ENCODE data around the gene BRWD1.
A peak's percentile ranks its signal among the peaks of the same experiment; 100 is the strongest.

Gene BRWD1

GRCh38 chr21:39326607-39327307 lies 13.3 kb upstream of the BRWD1 start:
- no peak for DNase-seq

DNA sequence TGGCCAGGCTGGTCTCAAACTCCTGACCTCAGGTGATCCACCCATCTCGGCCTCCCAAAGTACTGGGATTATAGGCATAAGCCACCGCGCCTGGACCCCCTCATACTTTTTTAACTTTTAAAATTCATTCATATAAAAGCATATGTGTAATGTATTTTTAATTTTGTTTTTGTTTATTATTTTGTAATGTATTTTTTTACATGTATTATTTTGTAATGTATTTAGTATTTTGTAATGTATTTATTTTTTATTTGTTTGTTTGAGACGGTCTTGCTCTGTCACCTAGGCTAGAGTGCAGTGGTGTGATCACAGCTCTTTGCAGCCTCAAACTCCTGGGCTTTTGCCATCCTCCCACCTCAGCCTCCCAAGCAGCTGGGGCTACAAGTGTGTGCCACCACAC lies 12.0 kb upstream of the BRWD1 start:
- no peak for DNase-seq

DNA sequence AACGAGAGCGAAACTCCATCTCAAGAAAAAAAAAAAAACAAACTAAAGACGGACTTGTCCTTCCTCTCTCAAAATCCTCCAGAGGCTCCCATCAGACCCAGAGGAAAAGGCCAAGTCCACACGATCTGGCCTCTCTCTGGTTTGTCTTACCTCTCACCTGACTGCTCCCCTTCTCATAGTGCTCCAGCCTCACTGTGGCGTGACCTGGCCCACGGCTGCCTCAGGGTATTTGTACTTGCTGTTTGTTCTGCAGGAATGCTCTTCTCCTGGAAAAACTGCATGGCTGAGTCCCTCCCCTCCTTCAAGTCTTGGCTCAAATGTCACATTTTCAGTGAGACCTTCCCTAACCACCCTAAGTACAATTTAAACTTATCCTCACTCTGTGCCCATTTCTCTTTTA lies 8.0 kb upstream of the BRWD1 start:
- DNase-seq = no peak

DNA sequence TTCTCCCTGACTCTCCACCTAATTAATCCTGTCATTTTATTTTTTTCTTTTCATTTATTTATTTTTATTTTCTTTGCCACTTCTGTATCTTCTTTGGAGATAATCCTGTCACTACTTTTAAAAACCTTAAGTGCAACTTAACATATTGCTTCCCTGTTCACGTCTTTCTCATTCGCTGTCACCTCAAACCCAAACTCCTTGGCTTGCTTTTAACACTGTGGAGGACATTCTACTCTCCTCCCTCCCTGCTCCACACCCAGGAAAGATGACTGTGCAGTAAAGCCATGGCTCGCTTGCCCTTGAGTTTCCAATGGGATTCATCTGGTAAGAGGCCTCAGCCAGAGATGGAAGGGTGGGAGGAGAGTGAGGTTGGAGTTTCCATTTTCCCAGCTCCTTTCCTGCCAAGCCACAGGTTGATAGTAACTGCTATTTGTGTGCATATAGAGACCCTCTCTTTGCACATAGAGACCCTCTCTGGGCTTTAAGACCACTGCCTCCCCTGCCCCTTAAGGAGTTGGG lies 6.4 kb upstream of the BRWD1 start:
- no peak for DNase-seq

DNA sequence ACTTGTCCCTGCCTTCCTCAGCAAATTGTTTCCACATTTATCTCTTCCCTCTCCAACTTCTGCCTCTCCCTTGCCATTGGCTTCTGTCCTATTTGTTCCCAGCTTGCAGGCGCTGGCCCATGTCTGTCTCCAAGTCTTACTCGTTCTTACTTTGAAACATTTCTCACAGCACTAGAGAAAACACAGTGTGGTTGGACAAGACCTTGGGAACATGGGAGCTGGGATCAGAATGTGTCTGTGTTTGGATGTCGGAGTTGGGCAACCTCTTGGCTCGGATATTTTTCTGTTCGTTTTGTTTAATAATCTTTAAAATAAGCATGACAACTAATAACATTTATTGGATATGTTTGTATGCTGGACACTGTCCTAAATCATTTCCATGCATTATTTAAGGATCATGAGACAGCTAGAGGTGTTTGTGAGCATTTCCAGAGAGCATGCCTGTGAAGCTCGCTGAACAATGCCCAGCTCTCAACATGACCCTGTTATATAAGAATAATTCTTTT lies 5.9 kb upstream of the BRWD1 start:
- no peak for DNase-seq

DNA sequence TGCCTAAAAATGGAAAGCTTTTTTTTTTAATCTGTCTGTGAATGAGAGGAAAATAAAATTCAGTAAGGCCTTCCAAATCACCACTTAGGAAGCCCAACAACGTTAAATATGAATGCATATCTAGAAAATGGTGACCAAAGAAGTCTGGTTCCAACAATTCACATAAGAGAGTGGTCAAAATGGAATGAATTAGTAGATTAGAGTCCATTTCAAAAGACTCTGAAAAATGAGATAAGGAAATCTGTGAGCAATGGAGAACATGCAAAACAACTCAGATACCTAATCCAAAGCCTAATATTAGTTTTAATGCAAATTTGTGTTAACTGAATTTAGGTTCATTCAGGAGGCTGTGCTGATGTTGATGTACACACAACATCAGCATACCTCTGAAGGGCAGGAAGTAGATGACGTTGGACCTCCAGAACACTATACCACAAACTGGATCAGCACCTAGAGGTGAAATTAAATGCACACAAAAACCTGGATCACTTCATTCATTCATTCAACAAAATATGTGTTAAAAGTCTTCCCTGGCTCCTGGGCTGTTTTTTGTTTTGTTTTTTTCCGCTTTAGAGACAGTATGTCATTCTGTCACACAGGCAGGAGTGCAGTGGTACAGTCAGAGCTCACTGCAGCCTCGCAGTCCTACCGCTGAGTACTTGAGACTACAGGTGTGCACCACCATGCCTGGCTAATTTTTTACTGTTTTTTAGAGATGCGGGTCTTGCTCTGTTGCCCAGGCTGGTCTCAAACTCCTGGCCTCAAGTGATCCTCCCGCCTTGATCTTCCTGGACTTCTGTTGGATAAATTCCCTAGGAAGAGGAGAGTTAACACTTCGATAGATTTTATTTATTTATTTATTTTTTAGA lies 4.9 kb upstream of the BRWD1 start:
- DNase-seq = no peak

DNA sequence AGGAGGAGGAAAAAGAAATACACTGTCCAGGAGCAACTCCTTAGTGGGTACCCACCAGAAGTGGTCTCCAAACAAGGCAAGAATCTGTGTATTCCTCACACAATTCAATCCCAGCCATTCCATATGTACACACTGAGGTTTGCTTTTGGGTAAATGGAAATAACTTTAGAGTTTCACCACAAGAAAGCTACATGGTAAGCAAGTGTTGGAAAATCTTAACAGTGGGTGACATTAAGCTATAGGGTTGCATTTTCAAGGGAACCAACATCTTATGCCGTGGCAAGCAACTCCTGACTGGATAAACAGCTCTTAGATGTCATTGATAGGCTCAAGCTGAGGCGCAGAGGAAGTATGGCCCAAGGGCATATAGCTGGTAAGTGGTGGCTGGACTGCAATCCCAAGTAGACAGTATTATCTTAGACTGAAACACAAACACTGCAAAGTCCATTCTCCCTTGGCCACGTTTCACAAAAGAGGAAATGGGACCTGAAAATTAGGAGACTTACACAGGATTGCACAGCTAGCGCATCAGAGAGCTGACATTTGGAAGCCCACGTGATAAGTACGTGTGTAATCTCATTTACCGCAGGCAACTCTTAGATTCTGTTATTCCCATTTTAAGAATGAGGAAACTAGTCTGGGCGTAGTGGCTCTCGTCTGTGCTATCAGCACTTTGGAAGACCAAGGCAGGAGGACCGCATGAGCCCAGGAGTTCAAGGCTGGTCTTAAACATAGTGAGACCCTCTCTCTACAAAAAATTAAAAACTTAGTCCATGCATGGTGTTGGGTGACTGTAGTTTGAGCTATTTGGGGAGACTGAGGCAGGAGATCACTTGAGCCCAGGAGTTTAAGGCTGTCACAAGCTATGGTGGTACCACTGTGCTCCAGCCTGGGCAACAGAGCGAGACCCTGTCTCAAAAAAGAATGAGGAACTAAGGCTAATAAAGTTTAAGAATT lies 4.0 kb upstream of the BRWD1 start:
- DNase-seq = no peak

GRCh38 chr21:39316729-39317128 lies 3.3 kb upstream of the BRWD1 start:
- DNase-seq = no peak

DNA sequence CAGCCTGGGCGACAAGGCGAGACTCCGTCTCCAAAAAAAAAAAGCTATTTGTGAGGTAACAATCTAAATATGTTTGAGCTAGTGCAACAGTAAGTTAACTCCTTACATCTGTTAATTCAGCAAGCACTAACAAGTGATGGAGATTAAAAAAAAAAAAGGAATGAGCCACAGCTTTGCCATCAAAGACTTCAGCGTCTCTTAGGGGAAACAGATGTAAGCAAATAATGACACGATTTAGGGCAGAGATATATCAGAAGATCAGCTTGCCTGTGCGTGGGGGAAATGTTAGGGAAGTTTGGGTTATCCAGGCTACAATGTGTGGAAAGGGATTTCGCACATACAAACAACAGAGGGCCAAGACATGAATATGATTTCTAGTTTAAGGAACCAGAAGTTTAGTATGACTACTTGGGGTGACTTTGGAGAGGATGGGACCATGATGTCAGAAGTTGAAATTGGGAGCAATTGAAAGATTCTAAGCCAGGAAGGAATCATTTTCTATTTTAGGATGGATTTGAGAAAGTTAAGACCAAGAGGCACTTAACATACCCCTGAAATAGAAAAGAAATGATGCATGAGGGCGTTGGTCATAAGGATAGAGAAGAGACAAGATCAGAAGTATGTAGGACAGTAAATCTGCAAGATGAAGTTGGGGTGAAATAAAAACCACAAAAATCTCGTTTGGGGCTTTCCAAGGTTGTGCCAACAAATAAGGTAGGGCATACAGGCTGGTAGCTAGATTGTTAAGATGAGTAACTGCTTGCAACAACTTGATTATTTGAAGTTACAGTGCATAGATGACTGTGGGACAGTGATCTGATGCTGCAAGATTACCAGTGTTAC lies 2.4 kb upstream of the BRWD1 start:
- no peak for DNase-seq

DNA sequence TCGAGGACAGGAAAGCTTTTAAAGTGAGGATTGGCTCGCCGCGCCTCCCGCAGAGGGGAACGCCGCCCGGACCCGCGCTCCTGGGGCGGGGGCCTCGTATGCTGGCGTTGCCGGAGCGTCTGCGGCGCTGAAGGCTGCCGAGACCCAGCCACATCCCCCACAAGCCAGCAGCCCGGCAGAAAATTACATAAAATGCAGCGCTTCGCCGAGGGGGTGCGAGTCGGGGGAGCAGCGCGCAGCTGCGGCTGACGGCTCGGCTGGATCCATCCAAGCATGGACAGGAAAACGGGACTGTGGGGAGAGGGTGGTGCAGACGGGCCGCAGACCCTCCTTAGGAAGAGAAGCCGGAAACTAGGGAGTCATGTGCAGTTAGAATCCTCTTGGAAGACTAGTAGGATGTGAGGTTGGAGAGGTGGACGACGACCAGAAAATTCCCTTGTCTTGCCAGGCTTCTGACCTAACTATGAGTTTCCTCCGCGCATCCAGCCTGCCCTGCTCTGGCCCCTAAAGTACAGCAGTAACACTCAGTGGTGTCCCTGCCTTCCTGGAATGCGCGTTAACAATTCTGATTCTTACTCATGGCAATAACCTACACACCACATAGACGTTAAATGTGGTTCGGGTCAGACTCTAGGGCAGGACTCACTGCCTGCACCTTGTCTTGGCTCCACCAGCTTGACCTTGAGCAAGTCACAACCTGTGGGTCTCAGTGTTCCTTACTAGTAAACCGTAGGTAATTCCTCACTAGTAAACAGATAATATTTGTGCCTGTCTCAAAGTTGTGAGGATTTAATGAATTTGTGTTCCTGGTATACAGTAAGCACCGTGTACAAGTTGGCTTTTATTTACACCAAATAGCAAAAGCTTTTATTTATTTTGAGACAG lies 953 bp upstream of the BRWD1 start:
- DNase-seq = peak; percentile 66

- peak; percentile 37 for DNase-seq
These were observed 326 bp downstream of the BRWD1 start for GRCh38 chr21:39313042-39313570.

GRCh38 chr21:39312112-39313041 lies 1.1 kb downstream of the BRWD1 start:
- peak; percentile 98 for DNase-seq

GRCh38 chr21:39311164-39311563 lies 2.3 kb downstream of the BRWD1 start:
- no peak for DNase-seq

DNA sequence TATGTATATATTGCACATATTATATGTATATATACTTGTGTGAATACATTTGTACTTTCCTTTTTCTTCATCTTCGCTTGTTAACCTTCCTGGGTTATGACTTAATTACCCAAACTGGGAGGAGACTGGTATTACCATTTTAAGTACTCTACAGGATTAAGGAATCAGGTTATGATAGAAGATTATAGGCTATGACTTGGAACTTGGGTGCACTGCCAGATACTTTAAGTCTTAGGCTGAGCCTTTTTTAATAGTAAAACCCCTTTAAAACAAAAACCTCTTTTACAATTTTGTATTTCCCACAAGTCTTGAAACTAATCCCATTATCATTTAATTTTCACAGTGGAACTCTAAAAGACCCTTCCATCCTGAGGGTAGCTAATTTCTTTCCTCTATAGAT lies 6.0 kb downstream of the BRWD1 start:
- no peak for DNase-seq

GRCh38 chr21:39300587-39300986 lies 12.8 kb downstream of the BRWD1 start:
- DNase-seq = no peak

GRCh38 chr21:39296891-39297290 lies 16.5 kb downstream of the BRWD1 start:
- no peak for DNase-seq

DNA sequence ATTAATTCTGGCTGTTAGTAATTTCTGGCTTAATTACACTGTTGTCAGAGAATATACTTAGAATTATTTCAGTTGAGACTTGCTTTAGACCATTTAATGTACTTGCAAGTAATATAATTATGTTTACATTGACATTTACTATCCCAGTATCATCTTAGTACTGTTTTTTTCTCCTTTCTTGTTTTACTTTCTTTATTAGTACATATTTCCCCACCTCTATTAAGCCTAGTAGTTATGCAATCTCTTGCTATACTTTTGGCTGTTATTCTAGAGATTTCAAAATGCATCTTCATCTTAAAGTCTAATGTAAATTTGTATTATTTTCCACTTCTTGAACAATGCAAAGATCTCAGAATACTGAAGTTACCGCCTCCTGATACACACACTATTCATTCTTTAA lies 24.4 kb downstream of the BRWD1 start:
- no peak for DNase-seq

GRCh38 chr21:39282911-39283310 lies 30.5 kb downstream of the BRWD1 start:
- no peak for DNase-seq

DNA sequence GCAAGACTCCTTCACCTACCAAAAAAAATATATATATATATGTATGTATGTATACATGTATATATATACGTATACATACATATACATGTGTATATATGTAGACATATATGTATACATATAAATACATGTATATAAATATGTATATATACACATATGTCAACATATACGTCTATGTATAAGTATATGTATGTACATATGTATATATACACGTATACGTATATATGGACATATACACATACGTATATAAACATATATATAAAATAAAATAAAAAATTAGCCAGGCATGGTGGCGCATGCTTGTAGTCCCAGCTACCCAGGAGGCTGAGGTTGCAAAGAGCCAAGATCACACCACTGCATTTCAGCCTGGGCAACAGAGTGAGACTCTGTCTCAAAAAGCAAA lies 31.6 kb downstream of the BRWD1 start:
- no peak for DNase-seq

Data from stimulated activated CD8-positive, alpha-beta memory T cell treated with anti-CD3 and anti-CD28 coated beads, Interleukin-4, amount 100 ng/mL, for 48 hours (primary cell).